NCI-H128 (cell line): ENCODE data around the gene ZNF346.
A peak's percentile ranks its signal among the peaks of the same experiment; 100 is the strongest.

Experiments
- DNase-seq: peaks from one replicate; lab custom pipeline; 2025; ENCODE audit not compliant: unreplicated experiment; lab: John Stamatoyannopoulos, UW

ZNF346 gene

GRCh38 chr5:177093803-177094202 lies 71.3 kb downstream of the ZNF346 start:
- DNase-seq, result no peak

GRCh38 chr5:177094224-177095087 lies 72.0 kb downstream of the ZNF346 start:
- DNase-seq, result no peak

GRCh38 chr5:177095088-177095669 lies 72.7 kb downstream of the ZNF346 start:
- DNase-seq, result no peak

GRCh38 chr5:177096162-177097015 lies 73.9 kb downstream of the ZNF346 start:
- DNase-seq, result no peak

GRCh38 chr5:177097016-177097985 lies 74.8 kb downstream of the ZNF346 start:
- no peak for DNase-seq

GRCh38 chr5:177098120-177098469 lies 75.6 kb downstream of the ZNF346 start:
- DNase-seq, result no peak

- DNase-seq, result no peak
Measured at GRCh38 chr5:177098470-177099141, 76.1 kb downstream of the ZNF346 start.

GRCh38 chr5:177099422-177100093 lies 77.1 kb downstream of the ZNF346 start:
- no peak for DNase-seq

- DNase-seq, result no peak
Measured at GRCh38 chr5:177100714-177101121, 78.2 kb downstream of the ZNF346 start.

- no peak for DNase-seq
Measured at GRCh38 chr5:177103523-177104253, 81.2 kb downstream of the ZNF346 start.

GRCh38 chr5:177105691-177106476 lies 83.4 kb downstream of the ZNF346 start:
- DNase-seq, result no peak

- no peak for DNase-seq
Measured at GRCh38 chr5:177107159-177107558, 84.7 kb downstream of the ZNF346 start.

- no peak for DNase-seq
Measured at GRCh38 chr5:177109810-177110209, 87.3 kb downstream of the ZNF346 start.

GRCh38 chr5:177111720-177112394 lies 89.4 kb downstream of the ZNF346 start:
- DNase-seq, result peak; percentile 20

- DNase-seq, result no peak
Measured at GRCh38 chr5:177112589-177113220, 90.2 kb downstream of the ZNF346 start.

GRCh38 chr5:177113566-177114424 lies 91.3 kb downstream of the ZNF346 start:
- DNase-seq, result peak; percentile 9
